H9 (cell line): ENCODE results near the gene RABGAP1. TPM values are rescaled to one million over a fixed set of nuclear protein-coding genes. Genes with fewer than 3 reads are reported as not detected.

Experiments
- DNase-seq: peaks from one replicate; pipeline ENCODE4 v3.0.0-alpha.2; 2017
- H2AFZ ChIP-seq: one replicate; pipeline ENCODE4 v1.6.1; 2013; ENCODE audit warnings: mild to moderate bottlenecking, low read length, control low read depth, moderate library complexity
- H2AK5ac ChIP-seq: 2 replicates; pipeline ENCODE4 v1.6.1; 2013; ENCODE audit warnings: low read length, control low read depth, mixed read lengths; ENCODE audit not compliant: insufficient read length
- H2BK120ac ChIP-seq: one replicate; pipeline ENCODE4 v1.6.1; 2013; ENCODE audit warnings: low read depth, mild to moderate bottlenecking, low read length, control low read depth, inconsistent platforms; ENCODE audit not compliant: poor library complexity, severe bottlenecking
- H2BK12ac ChIP-seq: 2 replicates; pipeline ENCODE4 v1.6.1; 2013; ENCODE audit warnings: low read length, control low read depth, mixed read lengths, low read depth; ENCODE audit not compliant: insufficient read length
- H2BK15ac ChIP-seq: 2 replicates; pipeline ENCODE4 v1.6.1; 2013; ENCODE audit warnings: low read depth, low read length, control low read depth
- H2BK20ac ChIP-seq: one replicate; pipeline ENCODE4 v1.6.1; 2013; ENCODE audit warnings: low read depth, mild to moderate bottlenecking, low read length, control low read depth, inconsistent platforms; ENCODE audit not compliant: poor library complexity, severe bottlenecking
- H2BK5ac ChIP-seq: 2 replicates; pipeline ENCODE4 v1.6.1; 2013; ENCODE audit warnings: low read length, control low read depth, mixed read lengths; ENCODE audit not compliant: insufficient read length
- H3K14ac ChIP-seq: 2 replicates; pipeline ENCODE4 v1.6.1; 2013; ENCODE audit warnings: low read length, control low read depth; ENCODE audit not compliant: insufficient read depth
- H3K18ac ChIP-seq: 2 replicates; pipeline ENCODE4 v1.6.1; 2013; ENCODE audit warnings: low read depth, mild to moderate bottlenecking, mixed read lengths, low read length, control low read depth; ENCODE audit not compliant: insufficient read length
- H3K23ac ChIP-seq: 2 replicates; pipeline ENCODE4 v1.6.1; 2013; ENCODE audit warnings: low read length, control low read depth, mixed read lengths, low read depth; ENCODE audit not compliant: insufficient read length
- H3K23me2 ChIP-seq: 2 replicates; pipeline ENCODE4 v1.6.1; 2013; ENCODE audit warnings: low read depth, mild to moderate bottlenecking, mixed read lengths, low read length, control low read depth; ENCODE audit not compliant: insufficient read length, poor library complexity, severe bottlenecking
- H3K27ac ChIP-seq: 2 replicates; pipeline ENCODE4 v1.5.1; 2013; ENCODE audit warnings: low read length, control low read depth, mixed read lengths, low read depth; ENCODE audit not compliant: insufficient read length
- H3K27me3 ChIP-seq: 2 replicates; pipeline ENCODE4 v1.6.1; 2013; ENCODE audit warnings: low read length, control low read depth, inconsistent platforms; ENCODE audit not compliant: insufficient read depth
- H3K4ac ChIP-seq: 2 replicates; pipeline ENCODE4 v1.6.1; 2013; ENCODE audit warnings: low read depth, mild to moderate bottlenecking, control low read depth, inconsistent platforms, low read length, moderate library complexity
- H3K4me1 ChIP-seq: 2 replicates; pipeline ENCODE4 v1.6.1; 2013; ENCODE audit warnings: low read length, control low read depth, inconsistent platforms; ENCODE audit not compliant: insufficient read depth
- H3K4me2 ChIP-seq: 2 replicates; pipeline ENCODE4 v1.6.1; 2013; ENCODE audit warnings: low read length, control low read depth, mixed read lengths; ENCODE audit not compliant: insufficient read length, insufficient read depth
- H3K56ac ChIP-seq: 2 replicates; pipeline ENCODE4 v1.6.1; 2013; ENCODE audit warnings: low read depth, mild to moderate bottlenecking, mixed read lengths, low read length, control low read depth; ENCODE audit not compliant: insufficient read length
- H3K79me1 ChIP-seq: 2 replicates; pipeline ENCODE4 v1.6.1; 2013; ENCODE audit warnings: low read depth, mild to moderate bottlenecking, moderate library complexity, low read length, control low read depth, inconsistent platforms; ENCODE audit not compliant: insufficient read depth, poor library complexity, severe bottlenecking
- H3K79me2 ChIP-seq: 2 replicates; pipeline ENCODE4 v1.6.1; 2013; ENCODE audit warnings: low read length, control low read depth, inconsistent platforms; ENCODE audit not compliant: insufficient read depth
- H3K9ac ChIP-seq: 2 replicates; pipeline ENCODE4 v1.6.1; 2013; ENCODE audit warnings: low read length, control low read depth, mixed read lengths; ENCODE audit not compliant: insufficient read length; ENCODE audit errors: extremely low read depth
- H3K9me3 ChIP-seq: one replicate; pipeline ENCODE4 v1.6.1; 2013; ENCODE audit warnings: low read depth, low read length, inconsistent platforms; ENCODE audit not compliant: control insufficient read depth
- H3T11ph ChIP-seq: one replicate; pipeline ENCODE4 v1.6.1; 2013; ENCODE audit warnings: mild to moderate bottlenecking, low read length, control low read depth, inconsistent platforms
- H4K20me1 ChIP-seq: one replicate; pipeline ENCODE4 v1.6.1; 2013; ENCODE audit not compliant: control insufficient read depth, insufficient read length, insufficient read depth
- H4K5ac ChIP-seq: 2 replicates; pipeline ENCODE4 v1.6.1; 2013; ENCODE audit warnings: low read depth, mild to moderate bottlenecking, mixed read lengths, low read length, control low read depth; ENCODE audit not compliant: insufficient read length
- H4K8ac ChIP-seq: replicated peaks from 2 replicates; pipeline ENCODE4 v1.6.1; 2013; ENCODE audit warnings: low read length, control low read depth, mixed read lengths, low read depth; ENCODE audit not compliant: insufficient read length
- H4K91ac ChIP-seq: 2 replicates; pipeline ENCODE4 v1.6.1; 2013; ENCODE audit warnings: low read depth, mild to moderate bottlenecking, moderate library complexity, mixed read lengths, low read length, control low read depth; ENCODE audit not compliant: insufficient read length
- H3K27ac Mint-ChIP-seq, 3 experiments: 2 replicates in 2 of 3; 3 replicates in 1 of 3; pipeline ENCODE4 v1.8.0; 2020 to 2021; ENCODE audit warnings: mixed read lengths in 3 of 3, mild to moderate bottlenecking in 1 of 3, moderate library complexity in 1 of 3
- H3K27me3 Mint-ChIP-seq: 2 replicates; pipeline ENCODE4 v1.8.0; 2021; ENCODE audit warnings: low read depth, mild to moderate bottlenecking, moderate library complexity, mixed read lengths
- H3K36me3 Mint-ChIP-seq, 3 experiments: 2 replicates in 2 of 3; 3 replicates in 1 of 3; pipeline ENCODE4 v1.8.0; 2020 to 2021; ENCODE audit warnings: low read depth in 3 of 3, mixed read lengths in 3 of 3; ENCODE audit not compliant: insufficient read depth in 1 of 3
- H3K4me1 Mint-ChIP-seq, 2 experiments: 2 replicates each; pipeline ENCODE4 v1.8.0; 2020; ENCODE audit warnings: mixed read lengths in 2 of 2
- H3K4me3 Mint-ChIP-seq, 2 experiments: 2 replicates in 1 of 2; 3 replicates in 1 of 2; pipeline ENCODE4 v1.8.0; 2020 to 2021; ENCODE audit warnings: mild to moderate bottlenecking in 2 of 2, mixed read lengths in 2 of 2, moderate library complexity in 1 of 2
- H3K9me3 Mint-ChIP-seq, 2 experiments: 2 replicates in 1 of 2; 3 replicates in 1 of 2; pipeline ENCODE4 v1.8.0; 2020; ENCODE audit warnings: mild to moderate bottlenecking in 2 of 2, mixed read lengths in 2 of 2, moderate library complexity in 1 of 2
- CTCF ChIP-seq: fragments of 200-600 bp; sonication (generic); conservative IDR thresholded peaks from 3 replicates; pipeline ENCODE4 v1.8.0; 2021; ENCODE audit warnings: antibody characterized with exemption, mild to moderate bottlenecking
- WGBS: extraction: QIAGEN DNeasy Blood & Tissue Kit; methylation state at CpG from one replicate; pipeline ENCODE4 v1.1.7; 2013; ENCODE audit warnings: missing lambda C conversion rate, low lambda C conversion rate, mixed read lengths; ENCODE audit not compliant: insufficient read length; ENCODE audit errors: extremely low coverage; 5-methylcytosine and 5-hydroxymethylcytosine counted together
- total RNA-seq: library from RNA; stranded (reverse); gene quantifications from 2 replicates; pipeline ENCODE4 v1.2.1, GENCODE V29; 2021

The RABGAP1 gene
- total RNA-seq, 1 experiment from 2014 or later, result 31.6 TPM

GRCh38 chr9:123132696-123133095 is 191.9 kb downstream of the RABGAP1 start:
- H3K27me3 Mint-ChIP-seq, result no peaks in the 10 kb centered on the region
- no peaks in the 10 kb centered on the region for H3K79me1 ChIP-seq
- H3K9me3 ChIP-seq, result no peaks in the 10 kb centered on the region
- DNase-seq, result no peak
- no peak overlapping the region for H3K27ac Mint-ChIP-seq
- no peaks in the 10 kb centered on the region for H4K20me1 ChIP-seq
- H2BK120ac ChIP-seq, result no peak overlapping the region
- TF ChIP-seq CTCF, result no peak
- H3K14ac ChIP-seq, result no peak overlapping the region
- no peak overlapping the region for H2BK15ac ChIP-seq
- no peaks in the 10 kb centered on the region for H3K4me1 Mint-ChIP-seq
- no peak overlapping the region for H2BK12ac ChIP-seq
- no peak overlapping the region for H3K56ac ChIP-seq
- H2BK20ac ChIP-seq, result no peak overlapping the region
- H3K4me2 ChIP-seq, result no peak overlapping the region
- H3K9ac ChIP-seq, result no peak overlapping the region
- no peak overlapping the region for H4K8ac ChIP-seq
- no peak overlapping the region for H3K23ac ChIP-seq
- no peaks in the 10 kb centered on the region for H3K9me3 Mint-ChIP-seq
- no peak overlapping the region for H4K91ac ChIP-seq
- H3K27me3 ChIP-seq, result no peaks in the 10 kb centered on the region
- H3K4ac ChIP-seq, result no peak overlapping the region
- no peaks in the 10 kb centered on the region for H3K23me2 ChIP-seq
- no peak overlapping the region for H3K4me3 Mint-ChIP-seq
- no peak overlapping the region for H4K5ac ChIP-seq
- H2AK5ac ChIP-seq, result no peak overlapping the region
- H3K4me1 ChIP-seq, result no peaks in the 10 kb centered on the region
- H3T11ph ChIP-seq, result no peak overlapping the region
- H3K79me2 ChIP-seq, result no peaks in the 10 kb centered on the region
- no CpG with 5 or more reads among the region's 6 CpGs for WGBS
- H2BK5ac ChIP-seq, result no peak overlapping the region
- no peak overlapping the region for H3K18ac ChIP-seq
- no peak overlapping the region for H3K27ac ChIP-seq
- no peak overlapping the region for H2AFZ ChIP-seq
- H3K36me3 Mint-ChIP-seq, result peaks cover 18 to 32% (median 18%) of the 10 kb centered on the region in 3 experiments; a peak in 6 of 7 replicates
